Measurements from ENCODE around the gene SLC35E1. TPM values are rescaled to one million over a fixed set of nuclear protein-coding genes. Genes with fewer than 3 reads are reported as not detected.
"Not testable (repeated sequence)": the region's sequence is repeated elsewhere in the genome, so short reads cannot be mapped to it uniquely, and the experiment has no call there.

The SLC35E1 gene
- total RNA-seq, 1 donor from 2014 or later: 63.1 TPM

GRCh38 chr19:16516923-16517610 is 55.1 kb downstream of the SLC35E1 start:
- Histone ChIP-seq H2AFZ (ENCODE audit: low read depth, low read length) (no peak overlapping the region), H3K4me3 (ENCODE audit: insufficient read depth, low read depth, low read length) (no peak overlapping the region), H3K9me3 (ENCODE audit: insufficient read depth, low read depth, low read length) (no peaks in the 10 kb centered on the region), H3K9ac (ENCODE audit: low read length) (no peak overlapping the region), H3K4me2 (ENCODE audit: low read length) (no peak overlapping the region), H3K27me3 (ENCODE audit: insufficient read depth, low read length) (no peaks in the 10 kb centered on the region), H4K20me1 (ENCODE audit: insufficient read depth, low read length) (peaks cover 27% of the 10 kb centered on the region), H3K79me2 (ENCODE audit: insufficient read depth, low read length) (no peaks in the 10 kb centered on the region), H3K4me1 (ENCODE audit: insufficient read depth, low read length) (no peaks in the 10 kb centered on the region), H3K27ac (ENCODE audit: low read depth, low read length) (no peak overlapping the region), H3K36me3 (ENCODE audit: insufficient read depth, low read length) (peaks cover 19% of the 10 kb centered on the region)
- H3K27me3 Mint-ChIP-seq (ENCODE audit: low read depth, unreplicated experiment): no peaks in the 10 kb centered on the region
- no peak overlapping the region for H3K4me3 Mint-ChIP-seq (ENCODE audit: unreplicated experiment)
- TF ChIP-seq EZH2 (IDR thresholded peaks at IDR 0.05; ENCODE audit: insufficient read depth, low read length) (no peak), CTCF (IDR thresholded peaks at IDR 0.05; ENCODE audit: insufficient read depth, low read depth, low read length) (no peak)
- H3K4me1 Mint-ChIP-seq (ENCODE audit: low read depth, unreplicated experiment): no peaks in the 10 kb centered on the region
- H3K36me3 Mint-ChIP-seq (ENCODE audit: low read depth, unreplicated experiment): peaks cover 7% of the 10 kb centered on the region
- no peak overlapping the region for H3K27ac Mint-ChIP-seq (ENCODE audit: unreplicated experiment)
- DNase-seq (ENCODE audit: low read depth): no peak
- no peak for FAIRE-seq
- no peaks in the 10 kb centered on the region for H3K9me3 Mint-ChIP-seq (ENCODE audit: unreplicated experiment)

DNA sequence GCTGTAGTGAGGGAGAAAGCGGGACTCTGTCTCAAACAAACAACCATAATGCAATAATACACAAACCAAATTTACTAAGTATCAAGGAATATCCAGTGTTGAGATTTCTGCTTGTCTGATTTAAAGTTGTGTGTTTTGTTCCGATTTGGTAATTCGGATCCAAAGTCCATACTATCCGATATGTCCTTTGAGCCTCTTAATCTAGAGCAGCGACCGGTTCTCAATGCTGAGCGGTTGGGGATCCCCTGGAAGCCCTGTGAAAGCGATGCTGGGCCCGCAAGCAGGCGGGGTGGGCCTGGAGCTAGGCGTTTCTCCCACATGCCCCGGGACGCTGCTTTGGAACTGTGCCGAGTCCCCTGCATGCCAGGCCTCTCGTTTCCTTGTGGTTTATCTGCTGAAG is 55.8 kb downstream of the SLC35E1 start:
- H3K27me3 Mint-ChIP-seq (ENCODE audit: low read depth, unreplicated experiment): no peaks in the 10 kb centered on the region
- no peaks in the 10 kb centered on the region for H3K27me3 ChIP-seq (ENCODE audit: insufficient read depth, low read length)
- H3K27ac ChIP-seq (ENCODE audit: low read depth, low read length): no peak overlapping the region
- H3K4me1 Mint-ChIP-seq (ENCODE audit: low read depth, unreplicated experiment): no peaks in the 10 kb centered on the region
- peaks cover 7% of the 10 kb centered on the region for H3K36me3 Mint-ChIP-seq (ENCODE audit: low read depth, unreplicated experiment)
- H3K4me3 ChIP-seq (ENCODE audit: insufficient read depth, low read depth, low read length): no peak overlapping the region
- peaks cover 19% of the 10 kb centered on the region for H3K36me3 ChIP-seq (ENCODE audit: insufficient read depth, low read length)
- no peak for TF ChIP-seq EZH2 (IDR thresholded peaks at IDR 0.05; ENCODE audit: insufficient read depth, low read length)
- TF ChIP-seq CTCF (IDR thresholded peaks at IDR 0.05; ENCODE audit: insufficient read depth, low read depth, low read length): no peak
- no peaks in the 10 kb centered on the region for H3K9me3 Mint-ChIP-seq (ENCODE audit: unreplicated experiment)
- no peak overlapping the region for H3K9ac ChIP-seq (ENCODE audit: low read length)
- no peaks in the 10 kb centered on the region for H3K4me1 ChIP-seq (ENCODE audit: insufficient read depth, low read length)
- H3K79me2 ChIP-seq (ENCODE audit: insufficient read depth, low read length): no peaks in the 10 kb centered on the region
- FAIRE-seq (no peak), DNase-seq (ENCODE audit: low read depth) (no peak)
- H3K9me3 ChIP-seq (ENCODE audit: insufficient read depth, low read depth, low read length): no peaks in the 10 kb centered on the region
- H3K4me3 Mint-ChIP-seq (ENCODE audit: unreplicated experiment): no peak overlapping the region
- peaks cover 27% of the 10 kb centered on the region for H4K20me1 ChIP-seq (ENCODE audit: insufficient read depth, low read length)
- no peak overlapping the region for H3K4me2 ChIP-seq (ENCODE audit: low read length)
- H2AFZ ChIP-seq (ENCODE audit: low read depth, low read length): no peak overlapping the region
- H3K27ac Mint-ChIP-seq (ENCODE audit: unreplicated experiment): no peak overlapping the region

GRCh38 chr19:16514383-16515019 is 57.7 kb downstream of the SLC35E1 start:
- H3K9ac ChIP-seq (ENCODE audit: low read length): no peak overlapping the region
- H3K4me3 Mint-ChIP-seq (ENCODE audit: unreplicated experiment): no peak overlapping the region
- H3K9me3 ChIP-seq (ENCODE audit: insufficient read depth, low read depth, low read length): no peaks in the 10 kb centered on the region
- no peaks in the 10 kb centered on the region for H3K4me1 Mint-ChIP-seq (ENCODE audit: low read depth, unreplicated experiment)
- peaks cover 24% of the 10 kb centered on the region for H4K20me1 ChIP-seq (ENCODE audit: insufficient read depth, low read length)
- no peak overlapping the region for H2AFZ ChIP-seq (ENCODE audit: low read depth, low read length)
- H3K4me2 ChIP-seq (ENCODE audit: low read length): no peak overlapping the region
- H3K4me1 ChIP-seq (ENCODE audit: insufficient read depth, low read length): peaks cover 2% of the 10 kb centered on the region
- no peaks in the 10 kb centered on the region for H3K27me3 Mint-ChIP-seq (ENCODE audit: low read depth, unreplicated experiment)
- peaks cover 14% of the 10 kb centered on the region for H3K36me3 ChIP-seq (ENCODE audit: insufficient read depth, low read length)
- no peaks in the 10 kb centered on the region for H3K27me3 ChIP-seq (ENCODE audit: insufficient read depth, low read length)
- H3K36me3 Mint-ChIP-seq (ENCODE audit: low read depth, unreplicated experiment): peaks cover 12% of the 10 kb centered on the region
- no peak for FAIRE-seq
- no peaks in the 10 kb centered on the region for H3K79me2 ChIP-seq (ENCODE audit: insufficient read depth, low read length)
- DNase-seq (ENCODE audit: low read depth): no peak
- no peaks in the 10 kb centered on the region for H3K9me3 Mint-ChIP-seq (ENCODE audit: unreplicated experiment)
- no peak for TF ChIP-seq EZH2 (IDR thresholded peaks at IDR 0.05; ENCODE audit: insufficient read depth, low read length)
- no peak for TF ChIP-seq CTCF (IDR thresholded peaks at IDR 0.05; ENCODE audit: insufficient read depth, low read depth, low read length)
- no peak overlapping the region for H3K27ac Mint-ChIP-seq (ENCODE audit: unreplicated experiment)
- H3K27ac ChIP-seq (ENCODE audit: low read depth, low read length): no peak overlapping the region
- H3K4me3 ChIP-seq (ENCODE audit: insufficient read depth, low read depth, low read length): no peak overlapping the region

- not testable (repeated sequence) for H3K27ac Mint-ChIP-seq (ENCODE audit: unreplicated experiment); H3K36me3 ChIP-seq (ENCODE audit: insufficient read depth, low read length); H3K4me3 Mint-ChIP-seq (ENCODE audit: unreplicated experiment); H3K36me3 Mint-ChIP-seq (ENCODE audit: low read depth, unreplicated experiment); H3K4me3 ChIP-seq (ENCODE audit: insufficient read depth, low read depth, low read length); FAIRE-seq; H3K9me3 ChIP-seq (ENCODE audit: insufficient read depth, low read depth, low read length); H3K27ac ChIP-seq (ENCODE audit: low read depth, low read length); H3K79me2 ChIP-seq (ENCODE audit: insufficient read depth, low read length); H3K4me1 ChIP-seq (ENCODE audit: insufficient read depth, low read length); H3K27me3 ChIP-seq (ENCODE audit: insufficient read depth, low read length); H3K9ac ChIP-seq (ENCODE audit: low read length); H3K27me3 Mint-ChIP-seq (ENCODE audit: low read depth, unreplicated experiment); DNase-seq (ENCODE audit: low read depth); H2AFZ ChIP-seq (ENCODE audit: low read depth, low read length); H3K9me3 Mint-ChIP-seq (ENCODE audit: unreplicated experiment); H3K4me1 Mint-ChIP-seq (ENCODE audit: low read depth, unreplicated experiment); H3K4me2 ChIP-seq (ENCODE audit: low read length)
- H4K20me1 ChIP-seq (ENCODE audit: insufficient read depth, low read length): peaks cover 10% of the 10 kb centered on the region
Measured at GRCh38 chr19:16512611-16513010, 59.6 kb downstream of the SLC35E1 start.

Measured in astrocyte (in vitro differentiated cells and primary cell).